NCI-H1048 (cell line): ENCODE results near the gene HNF1A.
"Not testable (repeated sequence)": the region's sequence is repeated elsewhere in the genome, so short reads cannot be mapped to it uniquely, and the experiment has no call there.

Source experiments
- DNase-seq: peaks from one replicate; lab custom pipeline; 2025; lab: John Stamatoyannopoulos, UW

The HNF1A gene

DNA sequence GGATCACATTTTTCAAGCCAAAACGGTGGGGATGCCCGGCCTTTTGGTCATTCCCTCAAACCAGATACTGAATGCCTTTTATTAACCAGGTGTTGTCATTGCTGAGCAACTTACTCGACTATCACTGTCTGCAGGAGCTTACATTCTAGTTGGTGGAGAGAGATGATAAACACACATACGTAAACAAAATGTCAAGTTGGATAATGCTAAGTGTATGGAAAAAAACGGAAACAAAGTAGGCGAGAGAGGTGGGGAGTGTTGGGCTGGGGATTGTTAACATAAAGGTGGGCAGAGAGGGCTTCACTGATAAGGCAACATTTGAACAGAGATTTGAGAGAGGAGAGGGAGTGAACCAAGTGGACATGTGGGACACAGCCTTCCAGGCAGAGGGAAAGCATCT lies 33.5 kb downstream of the HNF1A start:
- DNase-seq, result no peak

DNA sequence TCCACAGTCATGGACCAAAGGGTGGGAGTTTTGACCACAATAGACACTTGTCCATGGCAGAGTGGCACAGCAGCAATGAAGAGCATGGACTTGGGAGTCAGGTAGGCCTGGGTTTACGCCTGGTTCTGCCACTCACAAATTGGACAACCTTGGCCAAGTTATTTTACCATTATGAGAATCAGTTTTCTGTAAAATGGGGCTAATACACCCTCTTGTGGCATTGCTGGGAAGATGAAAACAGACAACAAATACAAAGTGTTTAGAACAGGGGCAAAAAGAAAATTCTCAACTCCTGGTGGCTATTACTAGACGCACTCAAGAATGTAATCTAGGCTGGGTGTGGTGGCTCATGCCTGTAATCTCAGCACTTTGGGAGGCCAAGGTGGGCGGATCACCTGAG lies 35.4 kb downstream of the HNF1A start:
- no peak for DNase-seq

DNA sequence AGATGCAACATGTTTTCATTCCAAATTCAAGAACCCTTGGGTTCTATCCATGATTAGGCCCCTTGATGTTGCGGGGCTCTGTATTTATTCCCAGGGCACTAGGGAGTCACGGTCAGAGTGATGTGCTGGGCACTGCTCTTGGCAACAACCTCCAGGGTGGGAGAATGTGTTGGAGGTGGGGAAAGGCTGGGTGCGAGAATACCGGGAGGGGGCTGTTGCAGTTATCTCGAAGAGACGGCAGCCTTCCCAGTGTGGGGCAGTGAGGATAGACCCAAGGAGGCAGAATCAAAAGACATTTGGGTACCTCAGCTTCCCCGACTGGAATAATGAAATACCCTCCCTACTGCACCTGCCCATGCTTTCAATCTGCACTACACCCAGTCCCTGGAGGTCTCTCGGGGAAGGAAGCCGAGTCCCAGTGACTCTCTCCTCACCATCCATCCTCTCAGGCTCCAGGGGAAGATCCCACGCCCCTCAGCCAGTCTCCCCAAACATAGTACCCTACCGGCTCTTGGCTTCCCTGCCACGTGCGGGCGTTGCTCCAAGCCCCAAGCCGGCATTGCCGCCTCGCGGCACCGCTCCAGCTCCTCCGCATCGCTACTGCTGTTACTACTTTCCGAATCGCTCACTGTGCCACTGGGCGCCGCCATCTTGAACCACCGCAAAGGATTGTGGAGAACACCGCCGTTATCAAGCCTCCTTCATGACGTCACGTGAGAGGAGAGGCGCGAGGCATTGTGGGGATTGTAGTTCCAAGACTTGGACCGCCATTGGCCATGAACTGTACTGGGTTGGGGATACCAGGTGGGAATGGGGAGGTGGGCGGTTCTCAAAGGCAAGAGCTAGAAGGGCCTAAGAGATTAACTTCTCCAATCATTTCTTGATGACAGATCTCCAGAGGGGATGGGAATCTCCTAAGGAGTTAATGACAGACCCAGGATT lies 37.8 kb downstream of the HNF1A start, which contains the start of gene C12orf43:
TSS of gene C12orf43 (minus strand) at position 663 of the 942 bp plus-strand sequence. CDS start at position 650, 13 bp downstream.
- peak; percentile 73 for DNase-seq

DNA sequence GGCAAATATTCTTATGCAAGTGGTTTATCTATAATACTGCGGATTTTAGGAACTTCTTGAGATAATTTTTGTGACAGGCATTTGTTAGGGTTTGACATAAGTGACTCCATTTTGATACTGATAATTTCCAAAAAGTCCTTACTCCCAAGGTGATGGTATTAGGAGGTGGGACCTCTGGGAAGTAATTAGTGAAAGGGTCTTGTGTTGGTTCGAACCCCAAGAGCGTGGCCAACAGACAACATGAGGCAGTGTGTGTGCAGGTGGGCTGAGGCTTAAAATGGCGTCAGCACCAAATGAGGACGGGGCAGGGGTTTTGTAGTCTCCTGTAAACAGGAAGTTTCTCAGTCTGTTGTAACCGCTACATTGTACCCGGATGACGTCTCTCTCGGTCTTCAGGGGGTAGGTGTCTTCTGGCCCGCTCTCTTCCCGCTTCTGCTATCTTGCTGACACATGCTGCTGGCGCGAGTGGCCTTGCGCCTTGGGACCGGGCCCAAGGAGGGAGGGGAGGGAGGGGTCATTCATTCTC lies 39.7 kb downstream of the HNF1A start:
- DNase-seq, result no peak

DNA sequence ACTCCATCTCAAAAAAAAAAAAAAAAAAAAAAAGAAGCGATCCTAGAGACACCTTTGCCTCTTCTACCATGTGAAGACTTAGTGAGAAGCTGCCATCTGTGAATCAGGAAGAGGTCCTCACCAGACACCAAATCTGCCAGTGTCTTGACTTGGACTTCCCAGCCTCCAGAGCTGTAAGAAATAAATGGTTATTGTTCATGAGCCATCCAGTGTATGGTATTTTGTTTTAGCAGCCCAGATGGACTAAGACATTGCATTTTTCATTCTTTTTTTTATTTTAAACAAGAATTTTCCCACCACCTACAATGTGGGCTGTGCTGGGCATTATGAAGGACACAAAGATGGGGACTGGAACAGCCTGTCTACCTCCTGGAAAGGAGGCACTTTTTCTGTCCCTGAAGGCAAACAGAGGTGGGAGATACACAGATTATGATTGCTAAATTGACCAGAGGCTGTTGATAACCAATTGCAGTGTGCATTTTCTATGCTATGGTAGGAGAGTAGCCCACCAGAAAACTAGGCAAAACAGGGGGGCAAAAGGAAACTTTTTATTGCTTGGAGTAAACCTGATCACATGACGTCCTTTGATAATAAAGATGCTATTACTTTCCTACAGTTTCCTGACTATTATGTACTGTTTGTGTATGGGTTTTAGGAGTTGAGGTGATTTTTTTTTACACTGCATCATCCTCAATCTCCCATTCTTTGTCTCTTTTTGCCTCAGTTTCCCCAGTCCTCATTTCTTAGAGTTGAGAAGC lies 40.7 kb downstream of the HNF1A start:
- no peak for DNase-seq

DNA sequence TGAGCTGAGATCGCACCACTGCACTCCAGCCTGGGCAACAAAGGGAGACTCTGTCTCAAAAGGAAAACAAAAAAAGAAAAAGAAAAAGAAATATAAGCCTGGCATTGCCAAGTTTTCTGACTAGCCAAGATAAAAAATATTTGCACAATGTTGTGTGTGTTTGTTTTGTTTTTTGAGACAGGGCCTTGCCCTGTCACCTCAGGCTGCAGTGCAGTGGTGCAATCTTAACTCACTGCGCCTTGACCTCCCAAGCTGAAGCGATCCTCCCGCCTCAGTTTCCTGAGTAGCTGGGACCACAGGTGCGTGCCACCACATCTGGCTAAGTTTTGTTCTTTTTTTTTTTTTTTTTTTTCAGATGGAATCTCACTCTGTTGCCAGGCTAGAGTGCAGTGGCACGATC lies 43.4 kb downstream of the HNF1A start:
- no peak for DNase-seq

DNA sequence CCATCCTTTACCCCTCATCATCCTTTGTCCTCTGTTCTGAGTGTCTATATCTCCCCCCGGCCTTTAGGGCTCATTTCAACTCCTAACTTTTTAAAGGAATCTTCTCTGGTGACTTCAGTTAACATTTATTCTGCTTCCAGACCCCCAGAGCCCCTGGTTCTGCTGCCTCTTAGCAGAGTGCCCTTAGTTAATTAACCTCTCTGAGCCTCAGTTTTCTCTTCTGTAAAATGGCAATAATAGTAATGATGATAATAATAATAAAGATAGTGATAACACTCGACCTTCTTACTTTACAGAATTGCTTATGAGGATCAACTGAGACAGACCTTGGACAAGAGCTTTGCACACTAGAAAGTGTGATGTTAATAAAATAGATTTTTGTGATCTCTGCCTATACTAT lies 44.4 kb downstream of the HNF1A start:
- no peak for DNase-seq

DNA sequence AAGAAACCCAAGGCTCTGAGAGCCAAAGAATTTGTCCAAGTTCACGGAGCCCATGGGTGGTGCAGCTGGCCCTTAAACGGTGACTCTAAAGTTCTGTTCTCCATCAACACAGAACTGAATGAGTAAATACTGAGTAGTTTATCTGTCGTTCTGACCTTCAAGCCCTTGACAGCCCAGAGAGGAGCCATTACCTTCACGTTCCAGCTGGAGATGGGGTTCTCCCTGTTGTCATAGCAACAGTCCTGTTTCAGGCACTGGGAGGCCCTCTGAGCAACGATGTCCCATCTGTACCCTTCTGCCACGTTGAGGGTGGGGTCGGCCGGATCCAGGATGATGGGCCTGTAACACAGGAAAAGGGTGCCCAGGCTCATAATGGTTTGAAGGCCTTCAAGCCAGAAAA lies 45.5 kb downstream of the HNF1A start:
- DNase-seq, result no peak

DNA sequence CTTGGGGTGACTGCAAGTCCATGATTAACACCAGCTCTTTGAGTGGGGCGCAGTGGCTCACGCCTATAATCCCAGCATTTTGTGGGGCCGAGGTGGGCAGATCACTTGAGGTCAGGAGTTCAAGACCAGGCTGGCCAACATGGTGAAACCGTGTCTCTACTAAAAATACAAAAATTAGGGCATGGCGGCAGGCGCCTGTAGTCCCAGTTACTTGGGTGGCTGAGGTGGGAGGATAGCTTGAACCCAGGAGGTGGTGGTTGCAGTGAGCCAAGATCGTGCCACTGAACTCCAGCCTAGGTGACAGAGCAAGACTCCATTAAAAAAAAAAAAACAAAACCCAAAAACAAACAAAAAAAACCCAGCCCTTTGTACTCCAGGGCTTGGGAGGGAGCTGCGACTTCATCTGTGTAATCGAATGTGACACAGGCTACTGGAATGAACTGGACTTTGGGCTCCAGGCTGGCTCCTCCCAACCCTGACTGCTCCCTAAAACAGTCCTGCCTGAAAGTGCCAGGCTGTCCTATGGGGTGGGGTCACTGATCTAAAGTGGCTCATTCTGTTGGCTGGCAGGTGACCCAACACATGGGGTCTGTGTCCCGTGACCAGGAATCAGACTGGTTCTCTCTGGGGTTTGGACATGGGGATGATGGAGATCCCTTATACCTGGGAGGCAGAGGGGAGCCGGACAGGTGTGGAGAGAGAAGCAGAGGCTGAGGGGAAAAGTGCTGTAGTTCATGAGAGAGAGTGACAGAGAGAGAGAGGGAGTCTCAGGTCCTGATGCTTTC lies 47.3 kb downstream of the HNF1A start:
- no peak for DNase-seq

DNA sequence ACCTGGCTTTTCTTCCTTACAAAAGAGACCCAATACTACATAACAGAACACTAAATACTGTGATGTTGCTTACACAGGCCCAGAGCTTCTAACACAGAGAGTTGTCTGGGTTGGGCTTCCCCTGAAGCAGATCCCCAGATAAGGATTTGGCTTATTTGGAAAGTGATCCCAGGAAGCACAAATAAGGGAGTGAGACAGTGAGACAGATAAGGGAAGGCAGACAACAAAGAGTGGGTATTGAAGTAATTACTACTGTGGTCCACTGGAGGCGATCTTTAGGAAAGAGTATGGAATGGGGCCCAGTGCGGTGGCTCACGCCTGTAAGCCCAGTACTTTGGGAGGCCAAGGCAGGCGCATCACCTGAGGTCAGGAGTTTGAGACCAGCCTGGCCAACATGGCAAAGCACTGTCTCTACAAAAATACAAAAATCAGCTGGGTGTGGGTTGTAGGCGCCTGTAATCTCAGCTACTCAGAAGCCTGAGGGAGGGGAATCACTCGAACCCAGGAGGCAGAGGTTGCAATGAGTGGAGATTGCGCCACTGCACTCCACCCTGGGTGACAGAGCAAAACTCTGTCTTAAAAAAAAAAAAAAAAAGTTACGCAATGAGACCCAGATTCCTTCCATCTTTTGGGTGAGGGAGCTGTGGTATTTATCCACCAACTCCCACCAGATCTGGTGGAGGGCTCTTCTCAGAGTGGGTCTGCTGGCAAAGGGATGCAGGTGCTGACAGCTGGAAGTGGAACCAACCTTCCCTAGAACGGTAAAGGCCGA lies 48.1 kb downstream of the HNF1A start:
- no peak for DNase-seq

DNA sequence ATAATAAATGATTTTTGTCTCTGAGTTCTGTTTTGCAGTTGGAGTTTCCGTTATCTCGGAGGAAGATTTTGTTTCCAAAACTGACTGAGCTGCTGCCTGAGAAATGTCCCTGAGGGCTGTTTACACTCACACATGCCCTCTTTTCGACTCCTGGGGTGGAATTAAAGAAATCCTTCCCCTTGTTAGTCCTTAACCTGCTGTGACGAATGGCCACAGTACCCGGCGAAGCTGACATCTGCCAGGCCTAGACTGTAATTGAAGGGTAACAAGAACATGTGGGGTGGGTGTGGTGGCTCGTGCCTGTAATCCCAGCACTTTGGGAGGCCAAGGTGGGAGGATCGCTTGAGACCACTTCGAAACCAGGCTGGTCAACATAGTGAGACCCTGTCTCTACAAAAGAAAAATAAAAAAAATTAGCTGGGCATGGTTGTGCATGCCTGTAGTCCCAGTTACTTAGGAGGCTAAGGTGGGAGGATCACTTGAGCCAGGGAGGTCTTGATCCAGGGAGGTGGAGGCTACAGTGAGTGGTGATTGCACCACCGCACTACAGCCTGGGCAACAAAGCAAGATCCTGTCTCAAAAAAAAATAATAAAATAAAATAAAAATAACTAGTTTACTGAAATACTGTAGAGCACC lies 52.4 kb downstream of the HNF1A start:
- no peak for DNase-seq

DNA sequence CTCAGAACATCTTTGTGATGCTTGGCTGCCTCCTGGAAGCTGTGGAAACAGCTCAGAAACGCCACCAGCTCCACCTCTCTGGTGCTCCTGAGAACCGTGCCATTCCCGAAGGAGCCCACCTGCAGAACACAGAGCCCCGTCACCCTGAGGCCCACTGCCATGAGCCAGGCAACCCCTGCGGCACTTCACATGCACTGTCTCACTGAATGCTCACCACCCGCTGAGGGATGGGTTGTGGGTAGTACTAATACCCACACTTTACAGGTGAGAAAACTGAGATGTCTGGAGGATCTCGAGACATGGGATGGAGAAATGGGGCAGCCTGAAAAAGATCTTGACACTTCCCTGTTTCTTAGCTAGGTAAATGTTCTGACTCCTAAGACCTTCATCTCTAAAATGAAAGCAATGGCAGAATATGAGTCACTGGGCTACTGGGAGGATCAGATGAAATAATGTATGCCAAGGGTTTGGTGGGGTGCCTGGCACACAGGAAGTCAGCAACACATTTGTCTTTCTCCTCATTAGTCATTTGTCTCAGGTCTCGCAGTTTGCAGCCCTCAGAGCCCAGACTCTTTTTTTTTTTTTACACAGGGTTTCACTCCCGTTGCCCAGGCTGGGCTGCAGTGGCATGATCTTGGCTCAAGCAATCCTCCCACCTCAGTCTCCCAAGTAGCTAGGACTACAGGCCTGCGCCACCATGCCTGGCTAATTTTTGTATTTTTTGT lies 55.4 kb downstream of the HNF1A start:
- DNase-seq, result no peak

DNA sequence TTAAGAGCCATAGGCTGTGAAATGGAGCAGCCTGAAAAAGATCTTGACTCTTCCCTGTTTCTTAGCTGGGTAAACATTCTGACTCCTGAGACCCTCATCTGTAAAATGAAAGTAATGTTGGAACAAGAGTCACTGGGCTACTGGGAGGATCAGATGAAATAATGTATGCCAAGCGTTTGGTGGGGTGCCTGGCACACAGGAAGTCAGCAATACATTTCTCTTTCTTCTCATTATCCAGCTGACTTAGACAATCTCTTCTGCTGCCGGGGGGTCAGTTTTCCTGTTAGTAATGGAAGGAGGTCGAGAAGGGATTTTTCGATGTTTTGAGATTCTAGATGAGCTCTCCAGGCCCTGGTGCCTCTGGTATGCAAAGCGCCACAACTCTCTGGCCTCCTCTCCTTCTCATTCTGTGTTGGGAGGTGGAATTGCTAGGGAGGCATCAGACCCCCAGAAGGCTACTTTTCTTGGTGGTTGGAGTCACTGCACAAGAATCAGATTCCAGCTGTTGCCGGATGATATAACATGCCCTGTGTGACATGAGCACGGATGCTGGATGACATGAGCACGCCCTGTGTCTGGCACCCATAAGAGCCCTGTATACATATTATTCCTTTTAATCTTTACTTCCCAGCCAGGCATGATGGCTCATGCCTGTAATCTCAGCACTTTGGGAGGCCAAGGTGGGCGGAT lies 56.4 kb downstream of the HNF1A start:
- no peak for DNase-seq

DNA sequence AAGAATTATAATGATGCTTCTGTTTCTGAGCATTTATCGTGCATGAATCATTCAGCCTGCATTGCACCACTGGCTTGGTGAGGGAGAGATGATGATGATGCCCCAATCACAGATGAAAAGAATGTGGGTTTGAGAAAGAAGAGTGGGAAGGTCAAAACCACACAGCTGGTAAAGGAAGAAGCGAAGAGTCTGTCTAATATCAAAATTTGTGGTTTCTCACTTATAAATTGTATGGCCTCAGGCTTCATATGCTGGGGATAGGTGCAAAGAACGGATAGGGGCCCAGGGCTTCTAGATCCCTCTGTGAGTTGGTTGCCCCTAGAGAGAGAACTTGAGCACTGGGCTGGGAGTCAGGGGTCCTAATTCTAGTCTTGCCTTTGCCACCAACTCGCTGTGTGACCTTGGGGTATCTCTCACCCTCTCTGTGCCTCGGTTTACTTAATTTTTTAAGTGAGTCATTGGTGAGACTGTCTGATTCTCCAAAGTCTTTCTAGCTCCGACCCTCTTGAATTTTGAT lies 58.5 kb downstream of the HNF1A start:
- DNase-seq, result no peak

DNA sequence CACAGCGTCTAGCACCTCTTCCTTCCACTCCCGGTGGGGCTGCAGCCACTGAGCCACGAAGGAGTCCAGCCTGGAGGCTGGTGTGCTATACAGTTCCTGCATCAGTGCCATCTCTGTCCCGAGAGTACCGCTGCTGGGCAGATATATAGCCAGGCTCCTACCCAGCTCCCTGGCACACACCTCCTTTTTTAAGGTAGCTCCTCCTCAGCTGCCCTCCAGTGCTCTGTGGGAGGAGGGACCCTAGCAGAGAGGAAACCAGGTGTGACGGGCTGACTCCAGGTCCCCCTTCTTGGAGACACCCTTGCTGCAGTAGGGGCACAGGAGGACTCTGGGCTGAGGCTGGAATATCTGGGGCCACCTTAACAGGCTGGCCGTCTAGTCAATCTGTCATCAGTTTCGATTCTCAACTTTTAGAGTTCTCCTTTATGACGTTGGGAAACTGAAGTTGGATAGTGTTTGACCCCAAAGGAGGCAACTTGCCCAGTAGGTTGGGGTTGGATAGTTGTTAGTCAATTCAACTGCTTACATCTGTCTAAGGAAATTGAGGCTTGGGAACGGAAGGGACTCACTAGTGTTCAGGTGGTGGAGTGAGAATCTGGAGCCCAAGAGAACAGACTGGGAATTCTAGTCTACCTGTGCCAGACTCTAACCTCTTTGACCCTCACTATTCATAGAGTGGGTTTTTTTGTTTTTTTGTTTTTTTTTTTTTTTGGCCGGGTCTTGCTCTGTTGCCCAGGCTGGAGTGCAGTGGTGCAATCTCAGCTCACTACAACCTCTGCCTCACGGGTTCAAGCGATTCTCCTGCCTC lies 60.7 kb downstream of the HNF1A start, which contains the start of gene OASL:
TSS of gene OASL (minus strand) at position 386 of the 808 bp plus-strand sequence. CDS start at position 111, 275 bp downstream.
- DNase-seq, result no peak

DNA sequence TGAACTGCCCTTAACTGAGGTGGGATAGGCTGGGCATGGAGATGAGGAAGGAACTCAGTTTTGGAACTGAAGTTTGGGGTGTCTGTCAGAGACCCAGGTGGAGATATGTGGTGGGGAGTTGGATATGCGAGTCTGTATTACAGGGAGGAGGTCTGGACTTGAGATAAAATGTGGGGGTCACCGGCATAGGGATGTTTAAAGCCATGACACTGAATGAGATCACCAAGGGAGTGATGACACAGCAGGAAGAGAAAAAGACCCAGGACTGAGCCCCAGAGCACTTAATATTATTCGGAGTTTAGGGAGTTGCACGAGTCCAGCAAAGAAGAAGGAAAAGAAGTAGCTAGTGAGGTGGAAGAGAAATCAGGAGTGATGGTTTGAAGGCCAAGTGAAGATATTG lies 64.7 kb downstream of the HNF1A start:
- no peak for DNase-seq

DNA sequence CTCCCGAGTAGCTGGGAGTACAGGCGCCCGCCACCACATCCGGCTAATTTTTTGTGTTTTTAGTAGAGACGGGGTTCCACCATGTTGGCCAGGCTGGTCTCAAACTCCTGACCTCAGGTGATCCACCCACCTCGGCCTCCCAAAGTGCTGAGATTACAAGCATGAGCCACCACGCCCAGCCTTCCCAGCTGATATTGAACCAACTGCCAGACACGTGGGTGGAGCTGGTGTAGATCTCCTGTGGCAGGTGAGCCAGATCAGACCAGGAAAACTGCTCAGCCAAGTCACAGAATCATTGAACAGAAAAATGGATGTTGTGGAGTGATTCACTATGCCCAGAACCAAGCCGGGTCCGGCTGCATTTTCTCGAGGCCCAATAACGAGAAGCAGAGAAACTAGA lies 69.1 kb downstream of the HNF1A start:
- not testable (repeated sequence) for DNase-seq

DNA sequence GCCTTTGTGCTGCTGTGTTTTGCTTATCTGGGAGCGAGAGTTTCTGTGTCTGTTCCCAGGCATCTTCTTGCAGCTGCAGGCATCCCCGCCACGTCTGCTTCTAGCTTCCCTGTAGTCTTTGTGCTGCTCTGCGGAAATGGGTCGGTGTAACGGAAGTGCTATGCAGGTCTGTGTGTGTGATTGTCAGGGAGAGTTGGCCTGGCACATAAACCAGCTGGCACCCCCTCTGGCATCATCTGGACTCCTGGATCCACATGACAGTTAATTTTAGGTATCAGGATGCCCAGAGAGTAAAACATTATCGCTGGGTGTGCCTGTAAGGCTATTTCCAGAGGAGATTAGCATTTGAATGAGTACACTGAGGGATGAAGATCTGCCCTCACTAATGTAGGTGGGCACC lies 70.1 kb downstream of the HNF1A start:
- DNase-seq, result no peak
